ENCODE measurements around the gene MSRB3.

Gene MSRB3

DNA sequence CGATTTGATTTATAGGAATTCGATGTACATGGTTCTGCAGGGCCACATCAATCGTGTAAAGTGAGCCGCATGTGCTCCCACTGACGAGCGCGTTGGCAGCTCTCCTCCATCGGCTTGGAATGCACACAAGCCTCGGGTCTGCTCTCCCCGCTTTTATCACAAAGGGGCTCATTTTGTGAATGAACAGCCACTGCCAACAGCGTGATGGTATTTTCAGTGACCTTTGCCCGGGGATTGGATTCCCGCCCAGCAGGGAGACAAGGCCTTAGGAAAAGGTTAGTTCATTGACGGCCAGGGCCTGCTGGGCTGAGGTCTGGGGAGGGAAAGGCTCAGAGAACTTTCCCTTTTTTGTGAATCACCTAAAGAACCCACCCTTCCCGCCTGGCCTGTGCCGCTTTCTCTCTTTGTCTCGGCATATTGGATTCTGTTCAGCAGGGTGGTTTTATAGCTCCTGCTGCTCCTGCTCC is 232.1 kb downstream of the MSRB3 start:
- Histone ChIP-seq H3K9ac (ENCODE audit: low read depth, low read length) (0 out of 2 replicates have a peak overlapping the region, but pooled peaks have one; percentile 12), H3K4me1 (ENCODE audit: control insufficient read depth, insufficient read depth, low read length) (peaks cover 22% of the 10 kb centered on the region), H3K27me3 (ENCODE audit: control insufficient read depth, insufficient read depth, low read length) (peaks cover 14% of the 10 kb centered on the region; the same call in 1 of the 2 replicates), H3K4me3 (ENCODE audit: low read depth, low read length) (peak overlapping the region; percentile 30; the same call in 1 of the 2 replicates), H3K27ac (ENCODE audit: low read depth, low read length) (peak overlapping the region; percentile 68), H3K36me3 (ENCODE audit: control insufficient read depth, insufficient read depth, low read length) (no peaks in the 10 kb centered on the region), H3K9me3 (ENCODE audit: control insufficient read depth, insufficient read depth, low read length) (no peaks in the 10 kb centered on the region)

DNA sequence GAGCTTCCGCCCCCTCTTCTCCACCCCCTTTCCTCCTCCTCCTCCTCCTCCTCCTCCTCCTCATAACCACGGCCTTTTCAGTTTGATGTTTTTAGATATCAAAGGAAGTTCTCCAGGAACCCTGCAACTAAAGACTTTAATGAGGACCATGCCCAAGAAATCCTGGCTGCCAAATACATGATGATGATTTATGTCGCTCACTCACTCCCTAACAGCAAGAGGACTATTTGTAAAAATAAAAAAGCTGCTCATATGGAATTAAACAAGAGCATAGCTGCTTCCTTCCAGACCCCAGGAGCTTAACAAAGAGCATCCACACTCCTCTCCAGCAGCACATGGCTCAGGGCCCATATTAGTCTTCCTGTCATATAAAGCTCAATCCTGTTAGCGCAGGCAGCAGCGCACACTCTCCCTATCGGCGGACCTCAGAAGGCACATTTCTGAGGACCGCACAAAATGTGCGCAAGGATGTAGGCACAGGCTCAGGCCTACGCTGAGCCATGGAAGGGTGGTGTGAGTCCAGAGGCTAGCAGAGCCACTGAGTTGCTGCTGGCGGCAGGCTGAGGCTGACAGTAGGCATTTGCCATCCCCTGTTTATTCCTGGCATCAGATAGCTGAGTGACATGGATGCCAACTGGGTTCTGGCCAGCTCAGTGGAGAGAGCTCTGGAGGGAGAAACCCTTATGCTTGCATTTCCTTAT is 232.8 kb downstream of the MSRB3 start:
- peaks cover 14% of the 10 kb centered on the region; the same call in 1 of the 2 replicates for H3K27me3 ChIP-seq (ENCODE audit: control insufficient read depth, insufficient read depth, low read length)
- no peak overlapping the region for H3K4me3 ChIP-seq (ENCODE audit: low read depth, low read length)
- H3K27ac ChIP-seq (ENCODE audit: low read depth, low read length), result peak overlapping the region; percentile 29
- H3K4me1 ChIP-seq (ENCODE audit: control insufficient read depth, insufficient read depth, low read length), result peaks cover 18% of the 10 kb centered on the region
- H3K9ac ChIP-seq (ENCODE audit: low read depth, low read length), result no peak overlapping the region
- H3K9me3 ChIP-seq (ENCODE audit: control insufficient read depth, insufficient read depth, low read length), result no peaks in the 10 kb centered on the region
- no peaks in the 10 kb centered on the region for H3K36me3 ChIP-seq (ENCODE audit: control insufficient read depth, insufficient read depth, low read length)

DNA sequence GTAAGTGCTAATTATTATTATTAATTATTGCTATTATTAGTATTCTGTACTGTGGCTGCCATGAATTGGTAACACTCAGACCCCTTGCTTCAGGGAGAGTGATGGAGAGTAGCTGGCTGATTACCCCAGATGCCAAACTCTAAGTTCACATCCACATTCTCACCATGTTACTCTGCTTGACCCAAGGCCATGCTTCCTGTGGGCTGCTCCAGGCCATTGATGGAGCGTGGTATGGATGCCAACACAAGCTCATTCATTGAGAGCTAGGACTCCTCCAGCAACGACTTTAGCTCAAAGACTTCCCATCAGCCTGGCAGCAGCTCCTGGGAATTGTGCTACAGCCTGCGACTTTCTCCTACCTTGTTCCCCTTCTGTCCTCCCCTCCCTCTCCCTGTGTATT is 233.4 kb downstream of the MSRB3 start:
- Histone ChIP-seq H3K36me3 (ENCODE audit: control insufficient read depth, insufficient read depth, low read length) (no peaks in the 10 kb centered on the region), H3K4me1 (ENCODE audit: control insufficient read depth, insufficient read depth, low read length) (peaks cover 18% of the 10 kb centered on the region), H3K9ac (ENCODE audit: low read depth, low read length) (no peak overlapping the region), H3K27me3 (ENCODE audit: control insufficient read depth, insufficient read depth, low read length) (peaks cover 14% of the 10 kb centered on the region; the same call in 1 of the 2 replicates), H3K9me3 (ENCODE audit: control insufficient read depth, insufficient read depth, low read length) (no peaks in the 10 kb centered on the region), H3K4me3 (ENCODE audit: low read depth, low read length) (no peak overlapping the region), H3K27ac (ENCODE audit: low read depth, low read length) (no peak overlapping the region)

Data from HUES48 (cell line).